Activated CD4-positive, alpha-beta memory T cell treated with anti-CD3 and anti-CD28 coated beads for 36 hours (primary cell): ENCODE results near the gene PPARD. TPM values are rescaled to one million over a fixed set of nuclear protein-coding genes. Genes with fewer than 3 reads are reported as not detected.

Source experiments
- CTCF ChIA-PET: fragments of 350-600 bp; sonication (Branson Sonifier 250); formaldehyde crosslinking; loops from one replicate; lab custom pipeline; 2021; ENCODE audit warnings: antibody characterized with exemption, inconsistent platforms; lab: Charles Lee
- POLR2A ChIA-PET: fragments of 350-600 bp; sonication (Branson Sonifier 250); formaldehyde crosslinking; loops from one replicate; lab custom pipeline; 2021; ENCODE audit warnings: antibody characterized with exemption; lab: Charles Lee
- DNase-seq: peaks from one replicate; pipeline ENCODE4 v3.0.0-alpha.2; 2020
- H3K27ac Mint-ChIP-seq: one replicate; pipeline ENCODE4 v1.8.0; 2021; ENCODE audit warnings: mixed read lengths
- H3K27me3 Mint-ChIP-seq: one replicate; pipeline ENCODE4 v1.8.0; 2021; ENCODE audit warnings: mixed read lengths
- H3K36me3 Mint-ChIP-seq: one replicate; pipeline ENCODE4 v1.8.0; 2021; ENCODE audit warnings: mixed read lengths
- H3K4me1 Mint-ChIP-seq: one replicate; pipeline ENCODE4 v1.8.0; 2021; ENCODE audit warnings: low read depth, mixed read lengths
- H3K4me3 Mint-ChIP-seq: one replicate; pipeline ENCODE4 v1.8.0; 2021; ENCODE audit warnings: mild to moderate bottlenecking, mixed read lengths
- H3K9me3 Mint-ChIP-seq: one replicate; pipeline ENCODE4 v1.8.0; 2021; ENCODE audit warnings: mixed read lengths
- intact Hi-C: fragments of 100-400 bp; cut with micrococcal nuclease; formaldehyde crosslinking; loops from one replicate; pipeline ENCODE4 v1.15.1; 2023
- total RNA-seq, 2 experiments: library from RNA; stranded (reverse); gene quantifications; one replicate each; pipeline ENCODE4 v1.2.3, GENCODE V29; 2021

Gene PPARD
- total RNA-seq, 2 experiments from 2014 or later = 19.9 to 20.9 TPM

- Mint-ChIP-seq H3K36me3 (peaks cover 2% of the 10 kb centered on the region), H3K27ac (peak overlapping the region; percentile 91), H3K4me1 (peaks cover 55% of the 10 kb centered on the region), H3K4me3 (no peak overlapping the region), H3K27me3 (no peaks in the 10 kb centered on the region), H3K9me3 (no peaks in the 10 kb centered on the region)
- no peak for DNase-seq
- CTCF ChIA-PET = interaction anchor here (1.4 kb wide), 1 partner anchor 79 kb away, joined by 7 read pairs; no protein-coding TSS in a partner anchor
- intact Hi-C loops = loop anchor here (2.0 kb wide), 1 partner anchor 68 kb away; no protein-coding TSS in a partner anchor
- POLR2A ChIA-PET = no interaction called here
Measured at GRCh38 chr6:35370785-35371493, 28.6 kb downstream of the PPARD start.

GRCh38 chr6:35371494-35372262 lies 29.3 kb downstream of the PPARD start:
- peak overlapping the region; percentile 91 for H3K27ac Mint-ChIP-seq
- intact Hi-C loops = loop anchor here (2.0 kb wide), 1 partner anchor 69 kb away; no protein-coding TSS in a partner anchor
- H3K4me3 Mint-ChIP-seq = no peak overlapping the region
- H3K36me3 Mint-ChIP-seq = peaks cover 2% of the 10 kb centered on the region
- no peak for DNase-seq
- CTCF ChIA-PET = interaction anchor here (0.8 to 1.4 kb wide), 2 partner anchors 26 to 78 kb away, joined by 3 to 7 read pairs; no protein-coding TSS in a partner anchor
- H3K9me3 Mint-ChIP-seq = no peaks in the 10 kb centered on the region
- POLR2A ChIA-PET = interaction anchor here (0.9 kb wide), 1 partner anchor 103 kb away, joined by 3 read pairs; no protein-coding TSS in a partner anchor
- H3K27me3 Mint-ChIP-seq = no peaks in the 10 kb centered on the region
- peaks cover 57% of the 10 kb centered on the region for H3K4me1 Mint-ChIP-seq

GRCh38 chr6:35372633-35373032 lies 30.3 kb downstream of the PPARD start:
- Mint-ChIP-seq H3K4me1 (peaks cover 50% of the 10 kb centered on the region), H3K27ac (no peak overlapping the region), H3K4me3 (no peak overlapping the region), H3K27me3 (no peaks in the 10 kb centered on the region), H3K9me3 (no peaks in the 10 kb centered on the region), H3K36me3 (peaks cover 2% of the 10 kb centered on the region)
- CTCF ChIA-PET = interaction anchor here (0.8 to 1.2 kb wide), 2 partner anchors 27 to 31 kb away, joined by 3 read pairs; partner anchors contain the start of gene PPARD
- no peak for DNase-seq
- POLR2A ChIA-PET = interaction anchor here (0.9 kb wide), 1 partner anchor 102 kb away, joined by 3 read pairs; no protein-coding TSS in a partner anchor
- intact Hi-C loops = no loop called here

DNA sequence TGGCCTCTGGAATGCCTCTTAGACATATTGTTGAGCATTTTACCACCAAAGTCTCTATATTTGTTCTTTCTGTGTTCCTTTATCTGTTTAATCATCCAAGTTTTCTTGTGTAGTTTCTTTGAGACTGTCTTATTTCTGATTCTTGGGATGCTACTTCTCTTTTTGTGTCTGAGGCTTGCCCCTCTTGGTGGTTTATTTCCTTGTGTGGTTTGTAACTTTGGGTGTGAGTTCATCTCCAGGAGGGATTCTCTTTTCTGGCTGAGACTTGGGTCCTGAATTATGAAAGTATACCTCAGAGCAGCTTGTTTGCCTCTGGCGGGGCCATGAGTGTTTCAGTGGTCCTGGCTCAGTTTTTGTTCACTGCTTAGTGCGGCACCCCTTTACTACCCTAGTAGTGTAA lies 33.9 kb downstream of the PPARD start:
- ChIA-PET POLR2A (no interaction called here), CTCF (interaction anchor here (0.7 kb wide), 1 partner anchor 413 kb away, joined by 3 read pairs; no protein-coding TSS in a partner anchor)
- intact Hi-C loops = no loop called here
- Mint-ChIP-seq H3K27ac (no peak overlapping the region), H3K4me3 (no peak overlapping the region), H3K27me3 (no peaks in the 10 kb centered on the region), H3K4me1 (peaks cover 16% of the 10 kb centered on the region), H3K36me3 (no peaks in the 10 kb centered on the region), H3K9me3 (no peaks in the 10 kb centered on the region)
- DNase-seq = no peak

DNA sequence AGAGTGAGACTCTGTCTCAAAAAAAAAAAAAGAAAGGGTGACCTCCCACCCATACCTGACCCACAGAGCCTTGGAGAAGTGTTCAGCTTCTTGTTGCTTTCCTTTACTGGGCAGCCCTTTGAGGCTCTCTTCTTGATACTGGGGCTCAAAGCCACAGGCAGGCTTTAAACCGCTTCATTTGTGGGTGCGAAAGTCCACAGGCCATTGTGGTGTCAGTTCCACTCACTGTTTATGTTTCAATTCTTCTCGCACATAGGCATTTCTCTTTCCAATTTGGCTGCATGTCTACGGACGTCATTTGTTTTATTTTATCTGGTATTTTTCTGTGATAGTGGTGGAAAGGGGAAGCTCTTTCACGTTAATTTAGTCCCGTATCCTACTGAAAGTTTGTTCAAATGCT lies 34.6 kb downstream of the PPARD start:
- Mint-ChIP-seq H3K9me3 (no peaks in the 10 kb centered on the region), H3K27me3 (no peaks in the 10 kb centered on the region), H3K4me3 (no peak overlapping the region), H3K36me3 (no peaks in the 10 kb centered on the region), H3K4me1 (peaks cover 10% of the 10 kb centered on the region), H3K27ac (no peak overlapping the region)
- intact Hi-C loops = no loop called here
- ChIA-PET POLR2A (interaction anchor here (0.6 kb wide), 1 partner anchor 959 kb away, joined by 3 read pairs; no protein-coding TSS in a partner anchor), CTCF (interaction anchor here (0.7 kb wide), 1 partner anchor 414 kb away, joined by 3 read pairs; no protein-coding TSS in a partner anchor)
- no peak for DNase-seq

DNA sequence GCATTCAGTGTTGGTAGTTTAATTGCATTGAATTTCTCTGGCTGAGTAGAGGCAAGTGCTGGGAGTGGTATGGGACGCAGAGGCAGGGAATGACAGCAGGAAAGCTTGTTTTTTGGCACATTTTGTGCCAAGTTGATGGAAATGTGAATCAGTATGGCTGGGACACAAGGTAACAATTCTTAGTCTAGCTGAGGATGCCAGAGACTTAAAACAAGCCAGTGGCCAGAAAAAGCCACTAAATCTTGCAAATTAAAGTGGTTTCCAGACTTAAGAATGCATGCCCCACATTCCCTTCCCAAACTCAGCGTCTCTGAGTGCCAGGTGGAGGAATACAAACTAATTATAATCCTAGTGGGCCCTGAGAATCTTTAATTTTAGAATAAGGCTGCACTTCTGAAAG lies 35.9 kb downstream of the PPARD start:
- Mint-ChIP-seq H3K27me3 (no peaks in the 10 kb centered on the region), H3K36me3 (peaks cover 4% of the 10 kb centered on the region), H3K4me3 (no peak overlapping the region), H3K4me1 (peaks cover 10% of the 10 kb centered on the region), H3K9me3 (peaks cover 3% of the 10 kb centered on the region), H3K27ac (no peak overlapping the region)
- POLR2A ChIA-PET = no interaction called here
- intact Hi-C loops = no loop called here
- DNase-seq = no peak
- CTCF ChIA-PET = interaction anchor here (1.3 kb wide), 1 partner anchor 10 kb away, joined by 3 read pairs; no protein-coding TSS in a partner anchor

- POLR2A ChIA-PET = no interaction called here
- no peak overlapping the region for H3K27ac Mint-ChIP-seq
- peaks cover 4% of the 10 kb centered on the region for H3K36me3 Mint-ChIP-seq
- intact Hi-C loops = no loop called here
- H3K4me3 Mint-ChIP-seq = no peak overlapping the region
- peaks cover 3% of the 10 kb centered on the region for H3K9me3 Mint-ChIP-seq
- CTCF ChIA-PET = no interaction called here
- no peaks in the 10 kb centered on the region for H3K27me3 Mint-ChIP-seq
- DNase-seq = no peak
- H3K4me1 Mint-ChIP-seq = peaks cover 8% of the 10 kb centered on the region
Measured at GRCh38 chr6:35381132-35381531, 38.8 kb downstream of the PPARD start.

- ChIA-PET POLR2A (no interaction called here), CTCF (no interaction called here)
- peaks cover 4% of the 10 kb centered on the region for H3K36me3 Mint-ChIP-seq
- no peak overlapping the region for H3K27ac Mint-ChIP-seq
- DNase-seq = no peak
- H3K27me3 Mint-ChIP-seq = no peaks in the 10 kb centered on the region
- peaks cover 3% of the 10 kb centered on the region for H3K9me3 Mint-ChIP-seq
- H3K4me3 Mint-ChIP-seq = no peak overlapping the region
- H3K4me1 Mint-ChIP-seq = peaks cover 4% of the 10 kb centered on the region
- intact Hi-C loops = no loop called here
Measured at GRCh38 chr6:35382015-35382414, 39.7 kb downstream of the PPARD start.

DNA sequence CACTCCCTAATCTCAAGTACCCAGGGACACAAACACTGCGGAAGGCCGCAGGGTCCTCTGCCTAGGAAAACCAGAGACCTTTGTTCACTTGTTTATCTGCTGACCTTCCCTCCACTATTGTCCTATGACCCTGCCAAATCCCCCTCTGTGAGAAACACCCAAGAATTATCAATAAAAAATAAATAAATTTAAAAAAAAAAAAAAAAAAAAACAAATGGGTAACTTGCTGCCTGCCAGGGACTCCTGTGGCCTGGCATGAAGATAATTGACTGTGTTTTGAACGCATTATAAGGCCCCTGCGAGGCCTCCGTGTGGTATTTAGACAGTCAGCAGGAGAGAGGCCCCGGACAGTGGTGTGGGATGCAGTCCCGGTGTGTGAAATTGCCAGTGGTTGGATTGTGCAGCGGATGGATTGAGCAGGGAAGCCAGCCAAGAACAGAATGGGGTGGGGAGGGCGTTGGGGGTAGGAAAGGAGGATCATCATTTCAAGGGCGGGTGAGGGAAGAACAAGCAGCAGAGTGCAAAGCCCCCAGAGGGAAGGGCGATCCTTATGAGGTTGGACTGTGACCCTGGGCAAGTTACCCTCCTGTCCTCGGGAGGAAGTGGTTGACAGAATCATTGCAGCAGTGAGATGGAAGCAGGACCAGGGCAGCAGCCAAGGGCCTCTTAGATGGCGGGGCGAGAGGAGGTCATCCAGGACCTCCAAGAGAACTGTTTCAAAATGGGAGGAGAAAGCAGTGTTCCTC lies 43.3 kb downstream of the PPARD start:
- ChIA-PET POLR2A (no interaction called here), CTCF (no interaction called here)
- DNase-seq = no peak
- peaks cover 4% of the 10 kb centered on the region for H3K36me3 Mint-ChIP-seq
- peaks cover 3% of the 10 kb centered on the region for H3K9me3 Mint-ChIP-seq
- H3K27me3 Mint-ChIP-seq = no peaks in the 10 kb centered on the region
- no peak overlapping the region for H3K27ac Mint-ChIP-seq
- H3K4me3 Mint-ChIP-seq = no peak overlapping the region
- peaks cover 16% of the 10 kb centered on the region for H3K4me1 Mint-ChIP-seq
- intact Hi-C loops = no loop called here

GRCh38 chr6:35386989-35387388 lies 44.6 kb downstream of the PPARD start:
- POLR2A ChIA-PET = no interaction called here
- Mint-ChIP-seq H3K27ac (no peak overlapping the region), H3K36me3 (peaks cover 4% of the 10 kb centered on the region), H3K4me1 (peaks cover 24% of the 10 kb centered on the region), H3K4me3 (no peak overlapping the region), H3K27me3 (no peaks in the 10 kb centered on the region), H3K9me3 (peaks cover 3% of the 10 kb centered on the region)
- intact Hi-C loops = no loop called here
- DNase-seq = no peak
- CTCF ChIA-PET = no interaction called here

GRCh38 chr6:35388030-35388429 lies 45.7 kb downstream of the PPARD start:
- POLR2A ChIA-PET = no interaction called here
- Mint-ChIP-seq H3K9me3 (peaks cover under 1% of the 10 kb centered on the region), H3K4me1 (peaks cover 33% of the 10 kb centered on the region), H3K36me3 (peaks cover under 1% of the 10 kb centered on the region), H3K4me3 (no peak overlapping the region), H3K27ac (no peak overlapping the region), H3K27me3 (no peaks in the 10 kb centered on the region)
- DNase-seq = no peak
- CTCF ChIA-PET = no interaction called here
- intact Hi-C loops = no loop called here
